Small intestine (tissue), 7 donors: ENCODE results near the gene DHRS7C. TPM values are rescaled to one million over a fixed set of nuclear protein-coding genes. Genes with fewer than 3 reads are reported as not detected.

ENCODE experiments used
- DNase-seq, 2 donors: peaks; one replicate each; pipeline versions ENCODE4 v3.0.0 to v3.0.0-alpha.2; 2013
- FAIRE-seq: peaks from 2 replicates; lab custom pipeline; 2012; peaks lifted over from hg19 to GRCh38; lab: Jason Lieb, UNC
- H3K27ac ChIP-seq, 3 donors: one replicate each; pipeline ENCODE4 v1.5.1; 2013; ENCODE audit warnings: low read length in 2 of 3, mild to moderate bottlenecking in 2 of 3, control low read depth in 1 of 3, inconsistent platforms in 1 of 3, low read depth in 1 of 3, moderate library complexity in 1 of 3
- H3K27me3 ChIP-seq, 3 donors: one replicate each; pipeline ENCODE4 v1.6.1; 2013; ENCODE audit warnings: low read length in 3 of 3, inconsistent platforms in 1 of 3; ENCODE audit not compliant: control insufficient read depth in 3 of 3, insufficient read depth in 3 of 3
- H3K36me3 ChIP-seq, 3 donors: one replicate each; pipeline ENCODE4 v1.6.1; 2013; ENCODE audit warnings: low read length in 3 of 3, inconsistent platforms in 1 of 3, low read depth in 1 of 3, mild to moderate bottlenecking in 1 of 3, moderate library complexity in 1 of 3; ENCODE audit not compliant: control insufficient read depth in 3 of 3, insufficient read depth in 2 of 3
- H3K4me1 ChIP-seq, 3 donors: one replicate each; pipeline ENCODE4 v1.6.1; 2013; ENCODE audit warnings: low read length in 2 of 3, inconsistent platforms in 1 of 3, low read depth in 1 of 3, mild to moderate bottlenecking in 1 of 3, moderate library complexity in 1 of 3; ENCODE audit not compliant: control insufficient read depth in 3 of 3, insufficient read depth in 2 of 3
- H3K4me3 ChIP-seq, 3 donors: one replicate each; pipeline ENCODE4 v1.5.1; 2013; ENCODE audit warnings: low read length in 3 of 3, control low read depth in 1 of 3, inconsistent platforms in 1 of 3, low read depth in 1 of 3, mild to moderate bottlenecking in 1 of 3, moderate library complexity in 1 of 3
- H3K9me3 ChIP-seq, 2 donors: one replicate each; pipeline ENCODE4 v1.6.1; 2013; ENCODE audit warnings: low read depth in 1 of 2, low read length in 1 of 2; ENCODE audit not compliant: control insufficient read depth in 2 of 2, insufficient read depth in 1 of 2
- WGBS, 3 donors: extraction: QIAGEN DNeasy Blood & Tissue Kit; methylation state at CpG; one replicate each; pipeline ENCODE4 v1.1.7; 2013; 5-methylcytosine and 5-hydroxymethylcytosine counted together
- polyA plus RNA-seq, 4 donors: library from polyadenylated mRNA; stranded (reverse) in 3 of 4; unstranded in 1 of 4; fragments of 200-250 nt in 3 of 4; fragments of 120-200 nt in 1 of 4; gene quantifications; one replicate each; pipeline versions ENCODE4 v1.2.1 to v1.2.3, GENCODE V29; 2013
- donor health status: healthy with polysubstance abuse.
- donor health status: control.
- donor health status: control.
- donor health status: Bipolar disorder and iron deficiency.
- donor health status: healthy.

DHRS7C gene
- polyA plus RNA-seq, 4 donors: 0.15 to 1.1 (median 0.50) TPM; not detected in 1

DNA sequence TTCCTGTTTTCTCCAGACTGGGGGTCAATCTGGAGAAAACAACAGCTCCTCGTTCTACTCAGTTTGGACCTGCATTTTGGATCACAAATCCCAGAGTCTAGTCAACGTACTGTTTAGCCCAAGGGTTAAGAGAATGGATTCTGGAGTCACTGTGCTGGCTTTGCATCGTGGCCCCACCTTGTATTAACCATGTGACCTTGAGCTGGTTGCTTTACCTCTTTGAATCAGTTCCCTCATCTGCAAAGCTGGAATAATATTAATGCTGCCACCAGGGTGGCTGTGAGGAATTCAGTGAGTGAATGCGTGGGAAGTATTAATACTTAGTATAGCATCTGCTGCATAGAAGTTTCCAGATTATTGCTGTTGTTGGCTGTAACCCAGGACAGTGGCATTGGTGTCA lies 11.3 kb upstream of the DHRS7C start:
- H3K27ac ChIP-seq: no peak overlapping the region
- DNase-seq (no peak), FAIRE-seq (no peak)
- 53 to 58% (median 58%) methylated on average over 4 of the region's 4 CpGs for WGBS, 3 donors
- no peaks in the 10 kb centered on the region for H3K9me3 ChIP-seq
- H3K27me3 ChIP-seq: no peaks in the 10 kb centered on the region
- H3K36me3 ChIP-seq: no peaks in the 10 kb centered on the region
- no peak overlapping the region for H3K4me3 ChIP-seq
- H3K4me1 ChIP-seq: no peaks in the 10 kb centered on the region

DNA sequence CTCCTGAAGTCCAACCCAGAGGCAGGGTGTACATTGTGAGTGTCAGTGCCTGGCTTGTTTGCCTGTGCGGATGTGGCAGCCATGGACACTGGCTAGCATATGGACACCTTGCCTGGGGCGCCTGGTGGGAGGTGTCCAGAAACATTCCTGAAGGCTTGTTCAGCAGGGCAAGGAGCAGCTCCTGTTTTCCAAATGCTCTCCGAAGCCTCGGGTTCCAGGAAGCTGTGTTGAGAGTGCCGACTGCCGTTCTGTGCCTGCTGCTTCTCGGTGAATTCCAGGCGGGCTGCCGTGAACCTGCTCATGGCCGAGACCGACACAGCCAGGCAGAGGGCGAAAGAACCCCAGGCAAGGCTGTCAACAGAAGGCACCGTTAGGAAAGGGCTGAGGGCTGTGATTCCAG lies 10.9 kb upstream of the DHRS7C start:
- no peak for DNase-seq
- no peaks in the 10 kb centered on the region for H3K9me3 ChIP-seq
- no peak overlapping the region for H3K4me3 ChIP-seq
- H3K27ac ChIP-seq: no peak overlapping the region
- H3K4me1 ChIP-seq: no peaks in the 10 kb centered on the region
- FAIRE-seq: no peak
- no peaks in the 10 kb centered on the region for H3K36me3 ChIP-seq
- 72 to 78% (median 75%) methylated on average over 13 of the region's 13 CpGs for WGBS, 3 donors
- no peaks in the 10 kb centered on the region for H3K27me3 ChIP-seq

GRCh38 chr17:9801505-9801904 lies 10.1 kb upstream of the DHRS7C start:
- WGBS, 3 donors: 55 to 71% (median 66%) methylated on average over 2 of the region's 2 CpGs

GRCh38 chr17:9798724-9799123 lies 7.3 kb upstream of the DHRS7C start:
- DNase-seq (peak in 1 of 2 donors; percentile 6), FAIRE-seq (no peak)
- Histone ChIP-seq H3K36me3 (no peaks in the 10 kb centered on the region), H3K27me3 (no peaks in the 10 kb centered on the region), H3K9me3 (no peaks in the 10 kb centered on the region), H3K27ac (no peak overlapping the region), H3K4me1 (no peaks in the 10 kb centered on the region), H3K4me3 (no peak overlapping the region)
- WGBS, 3 donors: 27 to 75% (median 44%) methylated on average over 7 of the region's 7 CpGs

More at GRCh38 chr17:9801505-9801904, 10.1 kb upstream of the DHRS7C start:
- DNase-seq (no peak), FAIRE-seq (no peak)
- Histone ChIP-seq H3K27ac (no peak overlapping the region), H3K4me1 (no peaks in the 10 kb centered on the region), H3K9me3 (no peaks in the 10 kb centered on the region), H3K27me3 (no peaks in the 10 kb centered on the region), H3K36me3 (no peaks in the 10 kb centered on the region), H3K4me3 (no peak overlapping the region)

DNA sequence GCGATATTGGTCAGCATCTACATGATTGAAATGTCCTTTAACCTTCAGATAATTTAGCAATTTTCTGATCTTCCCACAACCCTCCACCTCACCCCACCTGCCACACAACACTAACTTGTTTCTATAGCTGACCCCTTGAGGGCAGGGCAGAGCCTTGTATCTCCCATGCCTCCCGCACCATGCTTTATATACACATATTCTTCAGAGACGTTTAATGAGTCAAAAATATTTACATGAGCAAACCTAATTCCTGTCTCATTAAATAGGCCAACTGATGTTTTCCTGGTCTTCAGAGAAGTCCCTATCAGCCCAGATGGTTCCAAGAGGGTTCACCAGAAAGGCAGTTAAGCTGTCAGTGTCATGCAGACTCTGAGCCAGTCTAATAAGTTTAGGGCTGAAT lies 6.6 kb upstream of the DHRS7C start:
- no peak overlapping the region for H3K4me3 ChIP-seq
- no peaks in the 10 kb centered on the region for H3K36me3 ChIP-seq
- no peaks in the 10 kb centered on the region for H3K27me3 ChIP-seq
- FAIRE-seq (no peak), DNase-seq (no peak)
- H3K9me3 ChIP-seq: no peaks in the 10 kb centered on the region
- H3K4me1 ChIP-seq: no peaks in the 10 kb centered on the region
- H3K27ac ChIP-seq: no peak overlapping the region
- 74 to 89% (median 80%) methylated on average over 3 of the region's 3 CpGs for WGBS, 3 donors

- H3K4me1 ChIP-seq: no peaks in the 10 kb centered on the region
- H3K36me3 ChIP-seq: no peaks in the 10 kb centered on the region
- WGBS, 3 donors: 89 to 92% (median 90%) methylated on average over 15 of the region's 15 CpGs
- no peaks in the 10 kb centered on the region for H3K9me3 ChIP-seq
- FAIRE-seq (no peak), DNase-seq (no peak)
- H3K27me3 ChIP-seq: no peaks in the 10 kb centered on the region
- no peak overlapping the region for H3K4me3 ChIP-seq
- H3K27ac ChIP-seq: no peak overlapping the region
Measured at GRCh38 chr17:9792181-9792840, 919 bp upstream of the DHRS7C start.

DNA sequence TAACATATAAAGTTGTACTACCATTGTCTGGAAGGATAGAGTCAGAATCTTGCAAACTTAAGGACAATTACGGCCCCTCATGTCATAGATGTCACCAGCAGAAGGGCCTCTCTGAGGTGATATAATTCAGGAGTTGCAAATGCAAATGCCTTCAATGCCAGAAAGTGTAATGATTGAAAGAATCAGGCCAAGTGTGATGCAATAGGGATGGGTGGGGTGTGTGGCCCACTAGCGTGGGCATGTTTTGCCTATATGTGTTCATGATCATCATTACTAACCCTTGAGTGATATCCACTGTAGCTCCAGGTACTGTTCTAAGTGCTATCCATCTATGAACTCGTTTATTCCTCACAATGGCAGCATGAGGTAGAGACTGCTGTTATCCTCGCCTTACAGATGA lies 1.1 kb downstream of the DHRS7C start:
- Histone ChIP-seq H3K27me3 (no peaks in the 10 kb centered on the region), H3K36me3 (no peaks in the 10 kb centered on the region), H3K27ac (no peak overlapping the region), H3K4me3 (no peak overlapping the region), H3K4me1 (no peaks in the 10 kb centered on the region), H3K9me3 (no peaks in the 10 kb centered on the region)
- DNase-seq (no peak), FAIRE-seq (no peak)
- 50 to 77% (median 60%) methylated on average over 4 of the region's 4 CpGs for WGBS, 3 donors

- 74 to 81% (median 79%) methylated on average over 8 of the region's 8 CpGs for WGBS, 3 donors
- no peaks in the 10 kb centered on the region for H3K9me3 ChIP-seq
- H3K27me3 ChIP-seq: no peaks in the 10 kb centered on the region
- no peaks in the 10 kb centered on the region for H3K4me1 ChIP-seq
- no peak overlapping the region for H3K27ac ChIP-seq
- no peak for FAIRE-seq
- no peaks in the 10 kb centered on the region for H3K36me3 ChIP-seq
- H3K4me3 ChIP-seq: no peak overlapping the region
- DNase-seq: no peak
Measured at GRCh38 chr17:9788601-9789000, 2.8 kb downstream of the DHRS7C start.

- Histone ChIP-seq H3K36me3 (no peaks in the 10 kb centered on the region), H3K4me3 (no peak overlapping the region), H3K4me1 (no peaks in the 10 kb centered on the region), H3K27ac (no peak overlapping the region), H3K9me3 (no peaks in the 10 kb centered on the region), H3K27me3 (no peaks in the 10 kb centered on the region)
- 92 to 96% (median 94%) methylated on average over 2 of the region's 2 CpGs for WGBS, 3 donors
- FAIRE-seq (no peak), DNase-seq (no peak)
Measured at GRCh38 chr17:9784544-9784943, 6.8 kb downstream of the DHRS7C start.
